PC-3 (cell line): ENCODE measurements around the gene CEND1.

Experiments
- EZH2 ChIP-seq: fragments of 300-600 bp; sonication (generic); IDR thresholded peaks from one replicate; pipeline ENCODE4 v1.6.1; 2017; ENCODE audit warnings: antibody characterized with exemption, mild to moderate bottlenecking, low read length; ENCODE audit not compliant: unreplicated experiment
- TF ChIP-seq, protein P1 (sequence below): fragments of 300-600 bp; sonication (generic); conservative IDR thresholded peaks from 2 replicates; pipeline ENCODE4 v1.5.1; 2017; ENCODE audit warnings: antibody characterized with exemption, low read depth, mild to moderate bottlenecking, low read length

DNA sequence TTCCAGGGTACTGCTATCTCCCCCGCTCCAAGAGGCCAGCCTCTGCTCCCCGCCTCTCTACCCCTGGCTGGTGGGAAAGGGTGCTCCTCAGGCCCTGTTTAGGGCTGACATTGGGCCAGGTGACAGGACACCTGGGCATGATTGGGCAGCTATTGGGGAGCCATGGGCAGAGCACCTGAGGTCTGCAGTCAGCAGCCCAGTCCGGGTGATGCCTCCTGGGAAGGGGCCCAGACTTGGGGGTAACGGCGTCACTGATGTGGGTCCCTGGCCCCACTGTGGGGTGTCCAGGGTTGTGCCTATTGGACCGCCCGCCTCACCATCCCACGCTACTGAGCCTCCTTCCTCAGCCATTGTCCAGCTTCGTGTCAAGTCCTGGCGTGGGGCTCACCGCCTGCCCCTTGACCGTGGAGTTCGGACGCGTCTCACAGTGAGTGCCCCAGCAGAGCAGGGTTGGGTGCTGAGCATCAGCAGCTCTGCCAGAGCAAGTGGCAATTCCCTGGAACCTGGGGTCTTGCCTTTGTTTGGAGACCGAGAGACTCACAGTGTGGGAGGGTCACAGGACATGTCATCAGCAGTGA is 9.8 kb downstream of the CEND1 start:
- TF ChIP-seq, protein P1, sequence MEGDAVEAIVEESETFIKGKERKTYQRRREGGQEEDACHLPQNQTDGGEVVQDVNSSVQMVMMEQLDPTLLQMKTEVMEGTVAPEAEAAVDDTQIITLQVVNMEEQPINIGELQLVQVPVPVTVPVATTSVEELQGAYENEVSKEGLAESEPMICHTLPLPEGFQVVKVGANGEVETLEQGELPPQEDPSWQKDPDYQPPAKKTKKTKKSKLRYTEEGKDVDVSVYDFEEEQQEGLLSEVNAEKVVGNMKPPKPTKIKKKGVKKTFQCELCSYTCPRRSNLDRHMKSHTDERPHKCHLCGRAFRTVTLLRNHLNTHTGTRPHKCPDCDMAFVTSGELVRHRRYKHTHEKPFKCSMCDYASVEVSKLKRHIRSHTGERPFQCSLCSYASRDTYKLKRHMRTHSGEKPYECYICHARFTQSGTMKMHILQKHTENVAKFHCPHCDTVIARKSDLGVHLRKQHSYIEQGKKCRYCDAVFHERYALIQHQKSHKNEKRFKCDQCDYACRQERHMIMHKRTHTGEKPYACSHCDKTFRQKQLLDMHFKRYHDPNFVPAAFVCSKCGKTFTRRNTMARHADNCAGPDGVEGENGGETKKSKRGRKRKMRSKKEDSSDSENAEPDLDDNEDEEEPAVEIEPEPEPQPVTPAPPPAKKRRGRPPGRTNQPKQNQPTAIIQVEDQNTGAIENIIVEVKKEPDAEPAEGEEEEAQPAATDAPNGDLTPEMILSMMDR: no peak
- no peak for TF ChIP-seq EZH2
